GM10847 (cell line): ENCODE measurements around the gene ELANE.

ENCODE experiments used
- POLR2A ChIP-seq: IDR thresholded peaks from 2 replicates; pipeline ENCODE4 v1.6.1; 2011; ENCODE audit not compliant: insufficient read length; ENCODE audit errors: extremely low read depth

Gene ELANE

DNA sequence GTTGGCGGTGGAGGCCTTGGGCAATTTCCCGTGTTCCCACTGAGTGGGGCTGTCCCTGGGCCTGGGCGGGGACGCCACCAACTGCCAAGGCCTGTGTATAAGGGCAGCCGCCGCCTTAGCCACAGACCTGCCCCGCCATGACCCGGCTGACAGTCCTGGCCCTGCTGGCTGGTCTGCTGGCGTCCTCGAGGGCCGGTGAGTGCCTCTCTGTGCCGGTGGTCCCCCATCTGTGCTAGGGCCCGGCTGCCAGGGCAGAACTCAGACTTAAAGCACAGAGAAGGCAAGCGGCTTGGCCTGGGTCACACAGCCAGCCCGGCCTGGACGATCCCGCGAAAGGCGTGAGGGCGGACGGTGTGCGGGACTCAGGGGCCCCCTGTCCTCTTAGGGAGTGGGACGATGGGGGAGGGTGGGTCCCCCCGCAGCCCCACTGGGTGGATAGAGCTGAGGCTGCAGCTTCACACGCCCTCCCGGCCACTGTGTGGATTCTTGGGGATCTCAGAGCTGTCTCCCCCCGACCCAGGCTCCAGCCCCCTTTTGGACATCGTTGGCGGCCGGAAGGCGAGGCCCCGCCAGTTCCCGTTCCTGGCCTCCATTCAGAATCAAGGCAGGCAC is 24.3 kb upstream of the ELANE start, which contains the start of gene AZU1:
Gene AZU1 (plus strand): TSS at position 128 of the 612 bp plus-strand sequence. CDS start 10 bp downstream, at position 138.
- TF ChIP-seq POLR2A = no peak

- TF ChIP-seq POLR2A = no peak
These were observed 22.9 kb upstream of the ELANE start for GRCh38 chr19:829129-829758.

DNA sequence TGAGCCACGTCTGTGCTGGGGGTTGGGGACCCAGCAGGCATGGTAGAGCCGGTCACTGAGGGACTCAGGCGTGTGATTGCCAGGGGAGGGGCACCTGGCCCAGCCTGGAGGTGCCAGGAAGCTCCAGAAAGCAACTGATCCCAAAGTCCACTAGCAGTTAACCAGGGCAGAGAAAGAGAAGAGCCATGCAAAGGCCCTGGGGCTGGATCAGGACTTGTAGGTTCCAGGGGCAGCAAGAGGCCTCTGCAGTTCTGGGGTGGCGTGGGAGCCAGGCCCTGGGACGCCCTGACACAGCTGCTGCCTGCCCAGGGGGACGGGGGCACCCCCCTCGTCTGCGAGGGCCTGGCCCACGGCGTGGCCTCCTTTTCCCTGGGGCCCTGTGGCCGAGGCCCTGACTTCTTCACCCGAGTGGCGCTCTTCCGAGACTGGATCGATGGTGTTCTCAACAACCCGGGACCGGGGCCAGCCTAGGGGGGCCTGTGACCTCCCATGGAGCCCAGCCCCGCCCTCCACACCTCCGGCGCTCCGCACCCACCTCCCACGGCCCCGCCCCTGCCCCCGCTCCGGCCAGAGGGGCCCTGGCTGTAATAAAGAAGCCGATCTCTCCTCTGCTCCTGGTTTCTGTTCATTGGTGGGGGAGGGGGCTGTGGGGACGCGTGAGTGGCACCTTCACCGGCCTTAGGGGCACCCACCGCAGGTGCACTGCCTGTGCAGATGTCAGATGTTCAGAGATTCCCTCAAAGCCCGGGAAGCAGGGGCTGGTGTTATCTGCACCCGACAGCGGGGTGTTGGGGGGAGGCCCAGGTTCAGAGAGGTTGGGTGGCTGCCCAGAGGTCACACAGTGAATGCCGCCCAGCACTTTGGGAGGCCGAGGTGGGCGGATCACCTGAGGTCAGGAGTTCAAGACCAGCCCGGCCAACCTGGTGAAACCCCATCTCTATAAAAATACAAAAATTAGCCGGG is 20.4 kb upstream of the ELANE start:
- TF ChIP-seq POLR2A = no peak

DNA sequence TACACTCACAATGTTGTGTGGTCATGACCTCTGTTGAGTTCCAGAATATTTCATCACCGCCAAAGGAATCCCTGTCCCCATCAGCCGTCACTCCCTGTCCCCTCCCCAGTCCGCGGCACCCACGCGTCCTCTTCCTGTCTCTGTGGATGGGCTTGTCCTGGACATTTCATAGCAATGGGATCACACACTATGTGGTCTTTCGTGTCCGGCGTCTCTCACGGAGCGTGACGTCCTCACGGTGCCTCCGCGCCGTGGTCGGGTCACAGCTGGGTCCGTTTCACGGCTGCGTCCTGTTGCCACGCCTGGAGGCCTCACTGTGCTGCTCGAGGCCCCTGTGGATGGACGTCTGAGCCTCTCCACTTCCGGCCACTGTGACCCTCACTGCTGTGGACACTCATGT is 17.9 kb upstream of the ELANE start:
- TF ChIP-seq POLR2A = no peak

DNA sequence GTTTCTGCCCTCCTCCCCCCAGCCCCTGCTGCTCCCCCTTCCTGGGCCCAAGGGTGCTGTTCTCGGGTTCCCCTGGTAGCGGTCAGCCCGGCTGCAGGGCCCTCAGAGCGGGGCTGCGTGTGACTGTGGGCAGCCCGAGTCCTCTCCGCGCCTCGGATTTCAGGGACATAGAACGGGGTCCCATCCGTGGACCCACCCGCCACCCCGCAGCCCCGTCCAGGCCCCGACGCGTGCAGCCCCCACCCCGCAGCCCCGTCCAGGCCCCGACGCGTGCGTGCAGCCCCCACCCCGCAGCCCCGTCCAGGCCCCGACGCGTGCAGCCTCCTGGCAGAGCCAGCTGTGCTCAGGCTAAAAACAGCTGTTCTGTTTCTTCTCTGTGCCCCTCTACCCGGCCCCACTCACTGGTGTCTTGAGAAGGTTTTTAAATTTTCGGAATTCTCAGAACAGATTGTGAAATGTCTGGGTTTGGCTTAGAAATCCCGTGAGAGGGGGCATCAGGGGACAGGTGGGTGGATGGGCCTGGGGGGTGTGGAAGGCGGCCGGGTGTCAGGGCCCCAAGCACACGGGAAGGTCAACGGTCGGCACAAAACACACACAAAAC is 16.8 kb upstream of the ELANE start:
- no peak for TF ChIP-seq POLR2A

GRCh38 chr19:840519-841206 is 11.4 kb upstream of the ELANE start, which contains the start of gene PRTN3:
TSS of gene PRTN3 (plus strand) at chr19:840999. CDS start at chr19:841009, 10 bp downstream.
- no peak for TF ChIP-seq POLR2A

DNA sequence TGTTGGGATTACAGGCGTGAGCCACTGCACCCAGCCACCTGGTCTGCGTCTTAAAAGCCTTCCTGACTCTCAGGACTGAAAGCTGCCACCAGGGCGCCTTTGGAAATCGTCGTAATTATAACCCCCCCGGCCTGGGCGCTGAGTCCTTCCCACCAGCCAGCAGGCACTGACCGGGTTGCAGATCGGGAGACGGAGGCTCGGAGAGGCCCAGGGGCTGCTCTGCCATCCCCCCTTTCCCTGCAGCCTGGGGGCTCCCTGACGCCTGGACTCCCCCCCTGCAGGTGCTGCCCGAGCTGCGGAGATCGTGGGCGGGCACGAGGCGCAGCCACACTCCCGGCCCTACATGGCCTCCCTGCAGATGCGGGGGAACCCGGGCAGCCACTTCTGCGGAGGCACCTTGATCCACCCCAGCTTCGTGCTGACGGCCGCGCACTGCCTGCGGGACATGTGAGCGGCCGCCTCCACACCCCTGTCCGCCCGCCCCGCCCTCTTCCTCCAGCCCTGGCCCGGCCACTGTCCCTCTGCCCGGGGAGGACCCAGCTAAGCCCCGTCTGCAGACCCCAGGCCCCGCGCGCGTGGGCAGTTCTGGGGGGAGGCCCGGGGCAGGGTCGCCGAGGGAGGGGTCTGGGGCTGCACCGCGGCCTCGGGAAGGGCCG is 8.8 kb upstream of the ELANE start:
- TF ChIP-seq POLR2A = no peak

GRCh38 chr19:843836-844545 is 8.1 kb upstream of the ELANE start:
- TF ChIP-seq POLR2A = no peak

GRCh38 chr19:844546-844971 is 7.5 kb upstream of the ELANE start:
- TF ChIP-seq POLR2A = no peak

GRCh38 chr19:845707-846521 is 6.2 kb upstream of the ELANE start:
- TF ChIP-seq POLR2A = no peak

- TF ChIP-seq POLR2A = no peak
These were observed 3.6 kb upstream of the ELANE start for GRCh38 chr19:848386-848921.

GRCh38 chr19:850221-850978 is 1.7 kb upstream of the ELANE start:
- TF ChIP-seq POLR2A = no peak
